ENCODE measurements around the gene SMIM41.

The SMIM41 gene

DNA sequence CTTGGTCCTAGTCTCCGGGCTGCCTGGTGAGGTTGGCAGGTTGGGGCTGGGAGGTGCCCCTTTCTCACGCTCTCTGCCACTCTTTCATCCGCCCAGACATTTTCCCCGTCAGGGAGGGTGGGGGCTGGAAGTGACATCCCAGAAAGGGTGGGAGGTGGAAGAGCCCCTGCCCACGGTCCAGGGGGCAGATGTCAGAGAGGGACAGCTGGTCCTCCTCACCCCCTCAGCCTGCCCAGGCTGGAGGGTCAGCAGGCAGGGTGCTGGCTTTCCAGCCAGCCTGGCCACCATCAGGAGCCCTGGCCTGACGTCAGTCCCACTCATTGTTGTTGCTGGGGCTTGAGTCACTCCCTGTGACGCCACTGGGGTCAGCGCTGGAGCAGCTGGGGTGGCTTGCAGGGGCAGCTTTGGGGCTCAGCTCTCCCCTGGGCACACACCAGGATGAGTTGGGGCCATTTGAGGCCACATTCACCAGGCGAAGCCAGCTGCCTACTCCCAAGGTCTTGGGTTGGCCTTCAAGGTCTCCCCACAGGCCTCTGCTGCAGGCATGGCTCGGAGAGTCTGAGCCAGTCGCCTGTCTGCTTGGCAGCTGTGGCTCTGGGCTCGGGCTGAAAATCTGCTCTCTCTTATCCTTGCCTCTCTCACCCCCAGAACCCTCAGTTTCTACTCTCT is 15.4 kb upstream of the SMIM41 start:
- no peak for TF ChIP-seq GATA2 (IDR thresholded peaks at IDR 0.05; ENCODE audit: low read depth, low read length)
- TF ChIP-seq GATA3 (IDR thresholded peaks at IDR 0.05; ENCODE audit: low read depth, low read length) = no peak

DNA sequence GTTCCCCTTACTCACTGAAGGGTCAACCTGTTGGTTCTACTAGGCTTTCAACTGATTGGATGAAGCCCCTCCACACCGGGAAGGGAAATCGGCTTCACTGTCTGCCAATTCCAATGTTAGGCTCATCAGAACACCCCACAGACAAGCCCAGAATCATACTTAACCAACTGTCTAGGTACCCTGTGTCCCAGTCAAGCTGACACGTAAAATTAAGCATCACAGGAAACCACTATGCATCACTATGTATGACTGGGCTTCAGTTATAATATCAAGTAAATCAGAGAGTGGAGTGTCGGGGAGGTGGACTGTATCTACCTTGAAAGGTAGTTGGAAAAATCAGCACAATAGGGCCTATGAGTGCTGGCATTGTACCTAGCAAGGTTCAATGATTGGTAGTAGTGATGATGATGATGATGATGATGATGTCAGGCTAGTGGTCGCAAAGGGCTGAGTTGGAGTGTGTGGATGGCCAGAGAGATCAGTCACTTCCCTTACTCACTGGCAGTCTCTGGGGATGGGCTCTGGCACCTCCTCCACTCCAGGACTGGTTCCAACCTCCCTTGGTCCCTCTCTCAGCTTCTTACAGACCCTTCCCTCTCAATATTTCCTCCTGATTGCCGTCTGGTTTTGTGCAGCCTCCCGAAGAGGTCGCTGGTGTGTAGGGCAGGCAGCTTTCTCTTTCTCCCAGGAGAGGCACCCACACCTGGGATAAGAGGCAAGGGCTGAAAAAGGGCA is 13.0 kb upstream of the SMIM41 start:
- TF ChIP-seq GATA2 (IDR thresholded peaks at IDR 0.05; ENCODE audit: low read depth, low read length) = no peak
- TF ChIP-seq GATA3 (IDR thresholded peaks at IDR 0.05; ENCODE audit: low read depth, low read length) = no peak

DNA sequence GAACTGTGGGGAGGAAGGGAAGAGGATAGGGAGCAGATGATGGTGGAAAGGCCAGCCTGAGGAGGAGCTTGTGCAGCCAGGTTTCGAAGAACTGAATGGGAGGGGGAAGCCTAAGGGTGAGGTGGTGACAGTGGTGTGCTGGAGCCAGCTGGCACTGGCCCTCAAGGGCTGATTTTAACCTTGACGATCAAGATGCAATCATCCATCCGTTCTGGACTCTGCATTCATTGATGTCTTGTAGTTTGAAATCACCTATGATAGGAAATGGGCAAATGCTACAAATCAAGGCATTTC is 12.5 kb upstream of the SMIM41 start:
- no peak for TF ChIP-seq GATA3 (IDR thresholded peaks at IDR 0.05; ENCODE audit: low read depth, low read length)
- TF ChIP-seq GATA2 (IDR thresholded peaks at IDR 0.05; ENCODE audit: low read depth, low read length) = no peak

DNA sequence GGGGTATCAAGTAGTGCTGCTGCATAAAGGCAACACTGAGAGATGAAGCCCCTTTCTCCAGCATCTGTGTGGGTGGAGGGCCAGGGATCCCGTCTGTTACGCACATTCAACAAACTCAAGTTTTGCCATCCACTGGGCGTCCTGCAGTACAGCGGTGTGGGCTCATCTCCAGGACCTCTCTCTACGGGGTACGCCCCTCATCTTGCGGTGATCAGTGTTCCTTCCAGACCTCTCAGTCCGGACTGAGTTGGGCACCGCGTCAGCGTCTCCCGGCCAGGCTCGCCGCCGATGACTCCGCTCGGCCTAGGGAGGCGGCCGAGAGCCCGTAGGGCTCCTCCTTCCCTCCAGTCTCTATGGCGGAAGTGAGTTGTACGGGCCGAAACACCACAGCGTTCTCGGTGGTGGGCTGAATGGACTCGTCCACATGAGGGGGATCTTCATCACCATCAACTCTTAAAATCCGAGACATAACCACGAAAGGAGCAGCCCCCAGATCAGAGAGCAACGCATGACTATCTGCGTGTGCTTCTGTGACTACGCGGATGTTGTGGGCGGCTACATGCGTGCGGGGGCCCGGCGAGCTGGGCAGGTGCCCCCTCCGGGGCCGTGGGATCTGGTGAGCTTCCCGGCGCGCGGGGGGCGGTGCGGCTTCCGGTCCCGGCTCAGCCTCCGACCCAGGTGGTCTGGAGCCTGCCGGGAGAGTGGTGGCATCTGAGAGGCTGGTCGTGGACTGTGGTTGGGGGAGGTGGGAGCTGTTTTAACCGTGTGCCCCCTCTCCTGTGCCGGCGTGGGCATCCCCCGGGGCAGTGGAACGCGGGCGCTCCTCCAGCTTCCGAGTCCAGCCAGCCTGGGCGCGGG is 9.9 kb upstream of the SMIM41 start, which contains the start of gene ATG101:
ATG101 (plus strand) TSS at position 652 of the 858 bp plus-strand sequence. CDS start 3,673 bp downstream, outside the sequence.
- TF ChIP-seq GATA3 (IDR thresholded peaks at IDR 0.05; ENCODE audit: low read depth, low read length) (no peak), GATA2 (IDR thresholded peaks at IDR 0.05; ENCODE audit: low read depth, low read length) (no peak)

DNA sequence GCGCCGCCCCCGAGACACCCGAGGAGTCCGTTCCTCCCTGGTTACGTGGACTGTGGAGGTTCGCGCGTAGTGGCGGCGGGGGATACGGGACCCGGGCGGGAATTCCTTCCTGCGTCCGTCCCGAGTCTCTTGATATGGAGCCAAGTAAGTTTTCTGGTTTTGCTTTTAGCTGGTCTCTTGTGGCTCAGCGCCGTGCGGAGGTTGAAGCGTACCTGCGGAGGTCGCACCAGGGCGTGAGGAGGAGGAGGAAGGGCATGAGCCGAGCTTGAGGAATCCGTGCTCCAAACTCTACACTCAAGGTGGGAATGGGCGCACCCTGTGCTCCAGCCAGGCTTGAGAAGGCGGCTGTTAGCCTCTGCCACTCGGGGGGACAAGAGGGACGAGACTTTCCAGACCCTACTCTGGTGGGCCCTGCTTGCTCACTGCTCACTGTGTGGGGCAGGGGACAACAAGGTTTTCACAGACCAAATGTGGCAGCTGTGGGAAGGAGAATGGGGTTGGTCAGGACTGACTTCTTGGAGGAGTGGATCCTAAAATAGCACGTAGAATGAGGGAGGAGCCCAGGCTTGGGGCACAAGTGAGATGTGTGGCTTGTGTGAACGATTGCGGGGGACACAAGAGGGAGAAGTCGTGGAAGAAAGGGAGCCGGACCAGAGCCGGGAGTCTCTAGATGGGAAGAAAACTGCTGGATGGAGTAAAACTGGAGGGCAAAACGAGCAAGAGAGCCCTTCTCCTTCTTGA is 9.1 kb upstream of the SMIM41 start:
- no peak for TF ChIP-seq GATA3 (IDR thresholded peaks at IDR 0.05; ENCODE audit: low read depth, low read length)
- no peak for TF ChIP-seq GATA2 (IDR thresholded peaks at IDR 0.05; ENCODE audit: low read depth, low read length)

DNA sequence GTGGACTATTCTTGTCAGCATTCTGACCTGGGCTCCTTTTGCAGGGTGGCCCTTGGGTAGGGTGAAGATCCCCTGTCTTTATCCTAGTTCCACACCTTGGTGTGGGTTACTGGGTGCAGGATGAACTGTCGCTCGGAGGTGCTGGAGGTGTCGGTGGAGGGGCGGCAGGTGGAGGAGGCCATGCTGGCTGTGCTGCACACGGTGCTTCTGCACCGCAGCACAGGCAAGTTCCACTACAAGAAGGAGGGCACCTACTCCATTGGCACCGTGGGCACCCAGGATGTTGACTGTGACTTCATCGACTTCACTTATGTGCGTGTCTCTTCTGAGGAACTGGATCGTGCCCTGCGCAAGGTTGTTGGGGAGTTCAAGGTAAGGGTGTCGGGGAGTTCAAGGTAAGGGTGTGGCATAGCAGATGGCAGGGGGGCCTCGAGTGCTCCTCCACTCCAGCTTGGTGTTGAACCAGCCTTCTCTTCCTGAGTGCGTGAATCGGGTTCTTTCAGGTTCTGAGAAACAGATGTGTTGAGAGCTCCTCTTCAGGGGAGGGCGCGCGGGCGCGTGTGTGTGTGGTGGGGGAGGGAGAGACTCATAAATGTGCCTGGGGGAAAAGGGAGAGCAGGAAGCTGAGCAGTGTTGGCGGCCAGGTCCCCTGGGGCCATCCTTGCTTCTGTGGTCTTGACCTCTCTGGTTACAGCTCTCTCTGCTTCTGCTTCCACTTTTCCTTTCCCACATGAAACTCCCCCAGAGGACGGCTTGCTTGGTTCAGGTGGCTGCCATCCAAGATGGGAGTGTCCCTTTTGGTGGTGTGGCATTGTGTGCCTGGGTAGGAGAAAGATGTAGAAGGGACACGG is 5.7 kb upstream of the SMIM41 start:
- no peak for TF ChIP-seq GATA3 (IDR thresholded peaks at IDR 0.05; ENCODE audit: low read depth, low read length)
- TF ChIP-seq GATA2 (IDR thresholded peaks at IDR 0.05; ENCODE audit: low read depth, low read length) = no peak

DNA sequence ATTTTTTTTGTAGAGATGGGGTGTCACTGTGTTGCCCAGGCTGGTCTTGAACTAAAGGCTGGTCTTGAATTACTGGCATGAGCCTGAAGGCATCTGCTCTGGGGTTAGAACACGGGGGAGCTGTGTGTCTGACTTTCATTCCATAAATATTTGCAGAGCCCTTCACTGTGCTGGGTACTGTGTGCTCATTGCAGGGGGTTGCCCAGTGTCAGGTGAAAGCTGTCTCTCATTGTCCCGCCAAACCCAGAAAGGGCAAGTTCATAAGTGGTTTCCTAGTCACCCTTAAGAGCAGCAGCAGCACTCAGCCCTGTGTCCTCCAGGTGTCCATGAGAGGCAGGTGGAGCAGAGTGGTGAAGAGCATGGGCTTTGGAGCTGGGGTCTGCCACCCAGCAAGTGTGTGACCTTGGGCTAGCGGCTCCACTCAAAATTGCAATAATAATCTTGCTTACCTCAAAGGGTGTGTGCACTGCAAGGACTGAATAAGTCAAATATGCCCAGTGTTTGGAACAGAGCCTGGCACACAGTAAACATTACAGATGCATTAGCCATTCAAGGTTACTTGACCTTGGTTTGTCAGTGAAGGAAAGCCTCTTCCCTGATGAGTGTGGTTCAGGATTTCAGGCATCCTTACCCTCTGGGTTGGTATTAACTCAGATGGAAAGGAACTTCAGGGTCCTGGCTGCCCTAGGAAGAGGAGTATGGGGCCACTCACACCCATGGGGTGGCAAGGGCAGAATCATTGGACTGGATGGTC is 4.4 kb upstream of the SMIM41 start:
- TF ChIP-seq GATA2 (IDR thresholded peaks at IDR 0.05; ENCODE audit: low read depth, low read length) (no peak), GATA3 (IDR thresholded peaks at IDR 0.05; ENCODE audit: low read depth, low read length) (no peak)

DNA sequence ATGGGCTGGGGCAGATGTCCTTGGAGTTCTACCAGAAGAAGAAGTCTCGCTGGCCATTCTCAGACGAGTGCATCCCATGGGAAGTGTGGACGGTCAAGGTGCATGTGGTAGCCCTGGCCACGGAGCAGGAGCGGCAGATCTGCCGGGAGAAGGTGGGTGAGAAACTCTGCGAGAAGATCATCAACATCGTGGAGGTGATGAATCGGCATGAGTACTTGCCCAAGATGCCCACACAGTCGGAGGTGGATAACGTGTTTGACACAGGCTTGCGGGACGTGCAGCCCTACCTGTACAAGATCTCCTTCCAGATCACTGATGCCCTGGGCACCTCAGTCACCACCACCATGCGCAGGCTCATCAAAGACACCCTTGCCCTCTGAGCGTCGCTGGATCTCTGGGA is 2.7 kb upstream of the SMIM41 start:
- no peak for TF ChIP-seq GATA3 (IDR thresholded peaks at IDR 0.05; ENCODE audit: low read depth, low read length)
- TF ChIP-seq GATA2 (IDR thresholded peaks at IDR 0.05; ENCODE audit: low read depth, low read length) = no peak

DNA sequence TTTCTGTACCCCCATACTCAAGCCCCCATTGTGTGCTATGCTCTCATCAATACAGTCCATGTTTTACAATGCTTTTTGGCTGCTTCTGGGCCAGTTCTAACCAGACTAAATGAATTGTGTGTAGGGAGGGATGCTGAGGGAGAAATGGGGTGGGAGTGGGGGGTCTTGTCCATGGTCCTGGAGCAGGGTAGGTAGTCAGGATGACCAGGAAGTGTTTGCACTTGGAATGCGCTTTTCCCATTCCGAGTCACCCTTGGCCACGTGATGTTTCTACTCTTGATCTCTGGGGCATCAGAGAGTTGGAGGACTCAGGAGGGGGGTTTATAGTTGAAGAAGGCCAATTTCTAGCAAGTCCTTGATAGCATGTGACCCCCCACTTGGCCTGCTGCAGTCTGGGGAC is 1.2 kb upstream of the SMIM41 start:
- TF ChIP-seq GATA3 (IDR thresholded peaks at IDR 0.05; ENCODE audit: low read depth, low read length) = no peak
- TF ChIP-seq GATA2 (IDR thresholded peaks at IDR 0.05; ENCODE audit: low read depth, low read length) = no peak

DNA sequence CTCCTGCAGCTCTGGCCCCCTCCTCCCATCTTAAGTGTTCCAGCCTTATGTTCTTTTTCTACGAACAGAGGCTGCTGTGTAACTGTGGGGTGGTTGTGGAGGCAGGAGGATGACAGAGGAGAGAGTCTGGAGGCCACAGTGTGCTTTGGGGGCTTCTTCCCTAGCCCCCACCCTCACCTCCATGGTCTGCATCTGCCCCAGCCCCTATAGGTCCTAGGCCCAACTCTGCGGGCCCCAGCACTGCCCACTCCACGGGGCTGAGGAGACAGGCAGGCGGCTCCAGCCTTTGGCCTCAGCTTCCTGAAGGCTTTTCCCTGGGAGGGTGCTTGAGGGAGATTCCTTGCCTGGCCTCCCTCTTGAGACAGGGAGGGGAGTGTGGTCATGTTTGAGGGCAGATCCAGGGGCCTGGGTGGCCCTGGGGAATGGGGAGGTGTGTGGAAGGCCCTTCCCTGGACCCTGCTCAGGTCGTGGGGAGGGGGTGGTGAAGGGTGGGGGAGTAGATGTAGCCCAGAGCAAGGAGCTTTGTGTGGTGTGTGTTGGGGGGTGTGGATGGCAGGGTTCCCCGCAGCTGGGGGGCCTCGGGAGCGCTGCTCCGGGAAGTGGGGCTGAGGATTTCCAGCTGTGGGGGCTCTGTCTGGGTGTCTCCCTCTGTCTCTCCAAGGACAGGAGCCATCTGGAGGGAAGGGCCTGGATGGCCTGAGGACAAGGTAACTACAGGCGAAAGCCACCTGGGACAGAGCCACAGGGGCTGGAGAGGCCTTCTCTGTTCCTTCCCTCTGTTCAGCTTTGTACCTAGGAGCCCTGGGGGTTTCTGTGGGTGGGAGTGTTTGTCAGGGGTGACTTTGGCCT is 1.1 kb downstream of the SMIM41 start:
- TF ChIP-seq GATA2 (IDR thresholded peaks at IDR 0.05; ENCODE audit: low read depth, low read length) (no peak), GATA3 (IDR thresholded peaks at IDR 0.05; ENCODE audit: low read depth, low read length) (no peak)

DNA sequence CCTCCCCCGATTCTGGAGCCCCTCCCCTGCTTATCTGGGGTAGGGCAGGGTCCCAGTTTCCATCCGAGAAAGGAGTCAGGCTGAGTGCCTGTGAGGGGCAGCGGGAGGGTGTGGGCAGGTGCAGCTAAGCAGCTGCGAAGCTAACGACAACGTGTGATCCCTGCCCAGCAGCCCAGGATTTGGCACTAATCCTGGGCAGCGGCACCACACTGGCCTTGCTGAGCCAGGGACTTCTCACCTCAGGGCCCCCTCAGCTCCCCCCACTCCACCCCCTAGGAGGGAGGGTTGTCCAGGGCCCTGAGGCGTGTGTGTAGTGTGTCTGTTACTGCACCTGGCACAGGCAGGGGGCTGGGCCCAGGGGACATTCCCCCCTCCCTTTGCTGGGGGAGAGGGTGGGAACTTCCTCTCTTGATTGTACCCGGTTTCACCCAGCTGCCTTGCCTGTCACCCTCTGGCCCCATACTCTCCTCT is 1.8 kb downstream of the SMIM41 start:
- TF ChIP-seq GATA2 (IDR thresholded peaks at IDR 0.05; ENCODE audit: low read depth, low read length) (no peak), GATA3 (IDR thresholded peaks at IDR 0.05; ENCODE audit: low read depth, low read length) (no peak)
